ENCODE data around the gene DDX42.
"Not testable (repeated sequence)": the region's sequence is repeated elsewhere in the genome, so short reads cannot be mapped to it uniquely, and the experiment has no call there.

Gene DDX42

GRCh38 chr17:63783522-63783921 lies 9.6 kb downstream of the DDX42 start:
- DNase-seq = no peak

DNA sequence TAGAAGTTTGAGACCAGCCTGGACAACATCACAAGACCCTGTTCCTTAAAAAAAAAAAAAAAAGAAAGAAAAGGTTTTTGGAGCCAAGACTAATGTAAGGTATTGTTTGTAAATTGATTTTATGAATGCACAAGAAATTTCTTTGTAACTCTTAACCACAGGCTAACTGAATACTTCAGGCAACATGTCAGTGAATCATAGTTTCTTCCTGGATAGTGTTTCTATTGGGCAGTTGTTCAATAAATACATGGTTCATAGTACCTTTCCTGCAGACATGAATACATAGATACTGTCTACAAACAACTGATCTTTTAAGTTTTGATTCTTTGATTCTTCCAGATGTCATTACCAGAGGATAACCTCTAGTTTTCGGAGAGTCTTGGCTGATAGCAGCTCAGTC lies 11.6 kb downstream of the DDX42 start:
- DNase-seq = no peak

DNA sequence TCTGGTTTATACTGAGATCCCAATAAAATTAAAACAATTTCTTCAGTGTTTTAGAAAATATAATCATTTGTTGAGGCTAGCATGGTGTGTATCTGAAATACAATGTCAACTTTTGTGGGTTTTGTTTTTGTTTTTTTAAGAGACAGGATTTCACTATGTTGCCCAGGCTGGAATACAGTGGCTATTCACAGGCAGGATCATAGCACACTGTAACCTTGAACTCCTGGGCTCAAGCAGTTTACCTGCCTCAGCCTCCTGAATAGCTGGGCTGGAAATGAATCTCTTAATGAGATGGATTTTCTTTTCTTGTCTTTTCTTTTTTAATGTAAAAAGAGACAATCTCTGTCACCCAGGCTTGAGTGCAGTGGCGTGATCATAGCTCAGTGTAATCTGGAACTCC lies 12.1 kb downstream of the DDX42 start:
- DNase-seq = no peak

- DNase-seq = no peak
These were observed 13.2 kb downstream of the DDX42 start for GRCh38 chr17:63786971-63787711.

GRCh38 chr17:63790057-63790456 lies 16.1 kb downstream of the DDX42 start:
- DNase-seq = no peak

- no peak for DNase-seq
These were observed 18.2 kb downstream of the DDX42 start for GRCh38 chr17:63792055-63792729.

DNA sequence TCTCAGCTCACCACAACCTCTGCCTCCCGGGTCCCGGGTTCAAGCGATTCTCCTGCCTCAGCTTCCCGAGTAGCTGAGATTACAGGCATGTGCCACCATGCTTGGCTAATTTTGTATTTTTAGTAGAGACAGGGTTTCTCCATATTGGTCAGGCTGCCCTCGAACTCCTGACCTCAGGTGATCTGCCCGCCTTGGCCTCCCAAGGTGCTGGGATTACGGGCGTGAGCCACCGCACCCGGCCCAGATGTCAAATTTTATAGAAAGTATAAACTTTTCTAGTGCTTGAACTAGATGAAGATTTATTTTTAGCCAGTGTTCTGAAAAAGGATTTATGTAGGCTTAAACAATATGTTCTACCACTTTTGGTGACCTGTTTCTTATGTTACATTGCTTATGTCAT lies 22.4 kb downstream of the DDX42 start:
- not testable (repeated sequence) for DNase-seq

- DNase-seq = no peak
These were observed 24.7 kb downstream of the DDX42 start for GRCh38 chr17:63798572-63799106.

- DNase-seq = no peak
These were observed 26.8 kb downstream of the DDX42 start for GRCh38 chr17:63800783-63801182.

- no peak for DNase-seq
These were observed 30.4 kb downstream of the DDX42 start for GRCh38 chr17:63804328-63804727.

DNA sequence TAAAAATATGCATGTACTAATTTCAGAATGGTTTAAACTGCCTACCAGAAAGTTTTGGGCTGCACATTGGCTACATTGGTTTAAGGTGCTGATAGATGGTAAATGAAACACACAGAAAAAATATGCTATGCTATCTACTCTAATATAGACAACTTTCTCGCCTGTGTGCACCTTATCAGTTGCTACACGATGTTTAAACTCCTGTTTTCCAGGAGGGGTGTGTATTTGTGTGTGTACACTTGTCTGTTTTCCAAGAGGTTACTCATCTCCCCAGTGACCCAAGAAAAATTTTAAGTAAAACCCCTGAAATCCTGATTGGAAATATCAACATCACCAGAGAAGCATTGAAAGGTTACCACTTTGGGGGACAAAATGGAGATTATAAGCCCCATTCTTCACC lies 31.6 kb downstream of the DDX42 start:
- DNase-seq = no peak

DNA sequence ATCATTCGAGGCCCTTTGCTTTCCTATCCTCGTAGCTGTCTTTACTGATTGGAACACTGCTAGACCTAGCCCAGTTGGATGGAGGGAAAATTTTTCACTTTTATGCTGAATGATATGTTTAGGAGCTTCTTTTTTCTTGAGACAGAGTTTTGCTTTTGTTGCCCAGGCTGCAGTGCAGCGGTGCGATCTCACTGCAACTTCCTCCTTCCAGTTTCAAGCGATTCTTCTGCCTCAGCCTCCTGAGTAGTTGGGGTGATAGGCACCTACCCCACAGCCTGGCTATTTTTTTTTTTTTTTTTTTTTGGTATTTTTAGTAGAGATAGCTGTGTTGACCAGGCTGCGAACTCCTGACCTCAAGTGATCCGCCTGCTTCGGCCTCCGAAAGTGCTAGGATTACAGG lies 36.0 kb downstream of the DDX42 start:
- no peak for DNase-seq

- no peak for DNase-seq
These were observed 42.2 kb downstream of the DDX42 start for GRCh38 chr17:63816123-63816522.

- no peak for DNase-seq
These were observed 42.7 kb downstream of the DDX42 start for GRCh38 chr17:63816669-63817068.

GRCh38 chr17:63817736-63818385 lies 43.9 kb downstream of the DDX42 start:
- DNase-seq = no peak

DNA sequence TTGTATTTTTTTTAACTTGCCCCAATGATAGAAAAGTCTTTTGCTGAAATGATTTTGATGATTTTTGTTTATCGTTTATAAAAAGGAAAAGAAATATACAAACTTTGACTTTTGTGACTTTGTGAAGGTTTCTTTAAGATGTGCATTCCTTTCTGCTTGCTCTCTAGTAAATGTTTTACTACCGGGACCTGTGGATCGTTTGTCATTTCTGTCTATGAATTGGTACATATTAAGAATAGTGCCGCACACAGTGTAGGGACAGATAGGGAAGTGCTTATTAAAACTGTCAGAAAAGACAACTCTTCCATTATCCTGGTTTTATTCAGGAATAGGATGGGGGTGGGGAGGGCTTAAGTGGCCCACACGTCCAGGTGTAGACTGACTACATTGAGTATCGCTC lies 45.2 kb downstream of the DDX42 start:
- DNase-seq = no peak

DNA sequence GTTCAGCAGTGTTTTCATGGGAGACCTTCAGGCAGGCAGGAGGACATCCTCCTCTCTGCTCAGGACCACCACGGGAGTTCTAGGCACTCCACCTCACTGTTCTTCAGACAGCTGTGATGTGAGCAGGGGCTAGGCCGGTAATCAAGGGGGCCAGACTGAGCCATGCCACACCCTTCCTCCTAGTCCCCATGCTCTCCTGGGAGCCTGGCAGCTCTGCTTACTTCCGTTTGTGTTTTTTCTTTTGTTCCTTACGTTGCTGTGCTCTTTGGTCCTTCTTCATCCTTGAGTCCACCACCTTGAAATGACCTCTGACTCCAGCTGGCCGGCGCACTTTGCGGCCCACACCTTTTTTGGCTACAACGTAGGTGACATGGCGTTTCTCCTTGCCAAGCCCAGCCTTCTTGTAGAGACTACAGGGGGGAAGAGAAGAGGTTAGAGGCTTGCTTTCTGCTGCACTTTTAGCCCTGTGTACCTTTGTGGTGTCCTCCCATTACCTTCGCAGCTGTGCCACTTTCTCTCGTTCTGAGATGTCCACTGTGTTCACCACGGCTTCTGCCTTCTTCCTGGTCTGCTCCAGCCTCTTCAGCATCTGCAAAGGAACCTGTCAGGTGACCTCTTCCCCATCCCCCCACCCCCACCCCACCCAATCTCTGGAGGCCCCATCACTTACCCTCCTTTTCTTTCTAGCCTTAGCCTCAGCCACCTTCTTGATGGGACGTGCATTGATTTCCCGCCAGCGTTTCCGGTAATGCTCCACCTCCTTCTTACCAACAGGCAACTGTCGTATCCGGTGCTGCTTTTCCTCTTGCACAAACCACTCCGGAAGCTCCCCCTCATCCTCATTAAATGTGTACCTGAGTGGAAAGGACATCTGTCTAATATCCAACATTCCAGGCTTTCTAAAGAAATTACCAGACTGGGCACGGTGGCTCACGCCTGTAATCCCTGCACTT lies 45.9 kb downstream of the DDX42 start:
- no peak for DNase-seq

DNA sequence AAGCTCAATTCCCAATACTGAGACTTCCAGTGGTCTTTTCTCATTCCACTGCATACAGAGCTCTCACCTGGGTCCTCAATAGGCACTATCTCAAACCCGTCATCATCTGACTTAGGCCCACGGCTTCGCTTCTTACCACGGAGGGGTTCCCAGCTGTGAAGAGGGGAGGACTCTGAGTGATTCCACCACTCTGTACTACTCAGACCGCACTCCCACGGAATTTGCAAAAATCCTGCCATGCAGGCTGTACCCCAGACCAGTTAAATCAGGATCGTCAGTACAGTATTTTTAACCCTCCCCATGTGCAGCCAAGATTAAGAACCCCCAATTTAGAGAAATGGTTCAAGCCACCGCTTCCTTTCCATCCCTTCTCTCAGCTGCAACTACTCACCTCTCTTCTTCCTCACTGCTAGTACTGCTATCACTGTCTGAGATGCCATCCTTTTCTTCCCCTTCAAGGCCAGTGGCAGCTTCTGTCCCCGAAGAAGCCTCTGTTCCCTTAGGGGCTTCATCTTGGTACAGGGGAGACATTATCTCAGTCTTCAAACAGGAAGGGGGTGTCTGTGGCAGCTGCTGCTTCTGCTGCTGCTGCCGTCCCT lies 47.1 kb downstream of the DDX42 start:
- DNase-seq = no peak

- DNase-seq = no peak
These were observed 47.8 kb downstream of the DDX42 start for GRCh38 chr17:63821804-63822203.

DNA sequence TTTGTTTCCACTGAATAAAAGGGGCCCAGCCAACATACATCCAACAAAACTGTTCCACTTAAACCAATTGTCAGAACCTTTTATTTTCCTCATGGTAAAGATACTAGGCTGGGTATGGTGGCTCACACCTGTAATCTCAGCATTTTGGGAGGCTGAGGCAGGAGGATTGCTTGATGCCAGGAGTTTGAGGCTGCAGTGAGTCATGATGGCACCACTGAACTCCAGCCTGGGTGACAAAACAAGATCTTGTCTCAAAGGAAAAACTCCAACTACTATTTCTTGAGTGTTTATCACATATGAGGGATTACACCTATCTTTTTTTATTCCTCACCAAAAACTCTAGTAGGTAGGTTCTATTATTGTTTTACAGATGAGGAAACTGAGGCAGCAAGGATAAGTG lies 48.6 kb downstream of the DDX42 start:
- DNase-seq = no peak

DNA sequence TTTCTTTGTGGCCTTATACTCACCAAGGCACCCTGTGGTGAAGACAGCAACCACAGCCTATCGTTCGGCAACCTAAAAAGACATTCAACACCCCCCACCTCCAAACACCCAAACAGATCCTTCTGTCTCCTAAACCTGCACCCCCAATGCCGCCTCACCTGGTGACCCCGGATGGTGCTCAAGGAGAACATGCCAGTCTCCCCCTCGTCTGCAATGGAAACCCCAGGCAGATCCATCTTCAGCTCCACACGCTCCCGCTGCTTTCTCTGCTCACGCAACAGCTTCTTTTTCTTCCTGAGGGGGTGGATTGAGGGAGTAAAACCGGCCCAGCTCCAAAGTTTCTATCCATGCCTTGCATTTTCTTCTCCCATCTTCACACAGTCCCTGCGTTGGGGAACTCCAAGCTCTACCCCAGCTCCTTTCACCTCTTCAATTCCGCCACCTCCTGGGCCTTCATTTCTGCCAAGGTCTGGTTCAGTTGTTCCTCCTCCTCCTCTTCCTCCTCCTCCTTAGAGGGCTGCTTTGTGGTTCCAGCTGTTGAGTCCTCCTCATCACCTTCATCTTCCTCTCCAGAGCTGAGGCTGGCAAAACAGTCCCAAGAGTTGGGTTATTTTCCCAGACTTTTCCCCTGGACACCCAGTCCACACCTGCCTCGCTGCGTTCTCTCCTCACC lies 49.8 kb downstream of the DDX42 start:
- no peak for DNase-seq

- no peak for DNase-seq
These were observed 50.4 kb downstream of the DDX42 start for GRCh38 chr17:63824362-63824761.
